Measurements from ENCODE around the gene NINL. TPM values are rescaled to one million over a fixed set of nuclear protein-coding genes. Genes with fewer than 3 reads are reported as not detected.

Gene NINL
- total RNA-seq, 1 experiment from 2014 or later = 7.2 TPM

DNA sequence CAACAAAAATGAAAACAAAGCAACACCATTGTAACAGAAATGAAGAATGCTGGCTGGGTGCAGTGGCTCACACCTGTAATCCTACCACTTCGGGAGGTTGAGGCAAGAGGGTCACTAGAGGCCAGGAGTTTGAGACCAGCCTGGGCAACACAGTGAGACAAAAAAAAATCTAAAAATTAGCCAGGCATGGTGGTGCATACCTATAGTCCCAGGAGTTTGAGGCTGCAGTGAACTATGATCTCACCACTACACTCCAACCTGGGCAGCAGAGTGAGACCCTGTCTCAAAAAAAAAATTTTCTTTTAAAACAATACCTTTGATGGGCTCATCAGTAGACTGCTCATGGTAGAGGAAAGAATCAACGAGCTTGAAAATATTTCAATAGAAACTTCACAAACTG, 18.5 kb downstream of the NINL start:
- POLR2A ChIA-PET = no interaction called here
- Histone ChIP-seq H3K9me3 (ENCODE audit: control insufficient read depth in 1 of 2, insufficient read depth in 1 of 2, low read depth in 1 of 2, low read length in 2 of 2) (no peaks in the 10 kb centered on the region), H3K4me3 (replicated peaks in 1 of 2; ENCODE audit: low read depth in 1 of 2, low read length in 2 of 2) (no peak overlapping the region), H4K20me1 (ENCODE audit: insufficient read depth) (no peaks in the 10 kb centered on the region), H3K4me1 (ENCODE audit: control insufficient read depth in 1 of 2, insufficient read depth in 2 of 2, low read length in 2 of 2) (no peaks in the 10 kb centered on the region), H3K9me2 (ENCODE audit: insufficient read depth) (no peaks in the 10 kb centered on the region), H3K27me3 (ENCODE audit: insufficient read depth, low read length) (no peaks in the 10 kb centered on the region), H3K9ac (ENCODE audit: low read length) (no peak overlapping the region), H3K79me2 (ENCODE audit: insufficient read depth, low read length) (0 out of 2 replicates have a peak, but pooled peaks cover 4% of the 10 kb centered on the region), H3K36me3 (ENCODE audit: control insufficient read depth in 1 of 2, insufficient read depth in 2 of 2, low read length in 2 of 2) (no peaks in the 10 kb centered on the region), H2AFZ (ENCODE audit: low read depth, low read length, poor library complexity, severe bottlenecking) (no peak overlapping the region), H3K27ac (ENCODE audit: low read depth, low read length) (no peak overlapping the region), H3K4me2 (ENCODE audit: low read length) (no peak overlapping the region)
- TF ChIP-seq TCF7L2 (IDR thresholded peaks at IDR 0.05; ENCODE audit: borderline replicate concordance, extremely low read depth, insufficient read depth, insufficient read length) (no peak), SRF (IDR thresholded peaks at IDR 0.05; ENCODE audit: low read depth) (no peak), POLR2A (IDR thresholded peaks at IDR 0.05; ENCODE audit: borderline replicate concordance, extremely low read depth, insufficient read depth, insufficient read length) (no peak), EZH2phosphoT487 (IDR thresholded peaks at IDR 0.05; ENCODE audit: borderline replicate concordance) (no peak)
- TF ChIP-seq, protein P1, sequence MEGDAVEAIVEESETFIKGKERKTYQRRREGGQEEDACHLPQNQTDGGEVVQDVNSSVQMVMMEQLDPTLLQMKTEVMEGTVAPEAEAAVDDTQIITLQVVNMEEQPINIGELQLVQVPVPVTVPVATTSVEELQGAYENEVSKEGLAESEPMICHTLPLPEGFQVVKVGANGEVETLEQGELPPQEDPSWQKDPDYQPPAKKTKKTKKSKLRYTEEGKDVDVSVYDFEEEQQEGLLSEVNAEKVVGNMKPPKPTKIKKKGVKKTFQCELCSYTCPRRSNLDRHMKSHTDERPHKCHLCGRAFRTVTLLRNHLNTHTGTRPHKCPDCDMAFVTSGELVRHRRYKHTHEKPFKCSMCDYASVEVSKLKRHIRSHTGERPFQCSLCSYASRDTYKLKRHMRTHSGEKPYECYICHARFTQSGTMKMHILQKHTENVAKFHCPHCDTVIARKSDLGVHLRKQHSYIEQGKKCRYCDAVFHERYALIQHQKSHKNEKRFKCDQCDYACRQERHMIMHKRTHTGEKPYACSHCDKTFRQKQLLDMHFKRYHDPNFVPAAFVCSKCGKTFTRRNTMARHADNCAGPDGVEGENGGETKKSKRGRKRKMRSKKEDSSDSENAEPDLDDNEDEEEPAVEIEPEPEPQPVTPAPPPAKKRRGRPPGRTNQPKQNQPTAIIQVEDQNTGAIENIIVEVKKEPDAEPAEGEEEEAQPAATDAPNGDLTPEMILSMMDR (IDR thresholded peaks at IDR 0.05 in 2 of 3, conservative IDR thresholded peaks at IDR 0.05 in 1 of 3; ENCODE audit: borderline replicate concordance in 1 of 3, insufficient read depth in 1 of 3, low read depth in 2 of 3, low read length in 2 of 3) = no peak
- TF ChIP-seq, protein P2, sequence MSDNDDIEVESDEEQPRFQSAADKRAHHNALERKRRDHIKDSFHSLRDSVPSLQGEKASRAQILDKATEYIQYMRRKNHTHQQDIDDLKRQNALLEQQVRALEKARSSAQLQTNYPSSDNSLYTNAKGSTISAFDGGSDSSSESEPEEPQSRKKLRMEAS (IDR thresholded peaks at IDR 0.05) = no peak
- TF ChIP-seq, protein P3, sequence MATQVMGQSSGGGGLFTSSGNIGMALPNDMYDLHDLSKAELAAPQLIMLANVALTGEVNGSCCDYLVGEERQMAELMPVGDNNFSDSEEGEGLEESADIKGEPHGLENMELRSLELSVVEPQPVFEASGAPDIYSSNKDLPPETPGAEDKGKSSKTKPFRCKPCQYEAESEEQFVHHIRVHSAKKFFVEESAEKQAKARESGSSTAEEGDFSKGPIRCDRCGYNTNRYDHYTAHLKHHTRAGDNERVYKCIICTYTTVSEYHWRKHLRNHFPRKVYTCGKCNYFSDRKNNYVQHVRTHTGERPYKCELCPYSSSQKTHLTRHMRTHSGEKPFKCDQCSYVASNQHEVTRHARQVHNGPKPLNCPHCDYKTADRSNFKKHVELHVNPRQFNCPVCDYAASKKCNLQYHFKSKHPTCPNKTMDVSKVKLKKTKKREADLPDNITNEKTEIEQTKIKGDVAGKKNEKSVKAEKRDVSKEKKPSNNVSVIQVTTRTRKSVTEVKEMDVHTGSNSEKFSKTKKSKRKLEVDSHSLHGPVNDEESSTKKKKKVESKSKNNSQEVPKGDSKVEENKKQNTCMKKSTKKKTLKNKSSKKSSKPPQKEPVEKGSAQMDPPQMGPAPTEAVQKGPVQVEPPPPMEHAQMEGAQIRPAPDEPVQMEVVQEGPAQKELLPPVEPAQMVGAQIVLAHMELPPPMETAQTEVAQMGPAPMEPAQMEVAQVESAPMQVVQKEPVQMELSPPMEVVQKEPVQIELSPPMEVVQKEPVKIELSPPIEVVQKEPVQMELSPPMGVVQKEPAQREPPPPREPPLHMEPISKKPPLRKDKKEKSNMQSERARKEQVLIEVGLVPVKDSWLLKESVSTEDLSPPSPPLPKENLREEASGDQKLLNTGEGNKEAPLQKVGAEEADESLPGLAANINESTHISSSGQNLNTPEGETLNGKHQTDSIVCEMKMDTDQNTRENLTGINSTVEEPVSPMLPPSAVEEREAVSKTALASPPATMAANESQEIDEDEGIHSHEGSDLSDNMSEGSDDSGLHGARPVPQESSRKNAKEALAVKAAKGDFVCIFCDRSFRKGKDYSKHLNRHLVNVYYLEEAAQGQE (IDR thresholded peaks at IDR 0.05; ENCODE audit: low read depth) = no peak
- intact Hi-C loops (cut with micrococcal nuclease) = no loop called here
- DNase-seq (ENCODE audit: low read depth, low spot score) = no peak
- no TSS peak for BruUV-seq (replicated peaks)
- CTCF ChIA-PET = no interaction called here
- ATAC-seq = no peak
- RAD21 ChIA-PET (ENCODE audit: low non-redundant PET in 1 of 2, low total read pairs in 2 of 2, uncharacterized antibody in 2 of 2, unreplicated experiment in 2 of 2) = no interaction called here
